ENCODE data around the gene POU4F1.

DNA sequence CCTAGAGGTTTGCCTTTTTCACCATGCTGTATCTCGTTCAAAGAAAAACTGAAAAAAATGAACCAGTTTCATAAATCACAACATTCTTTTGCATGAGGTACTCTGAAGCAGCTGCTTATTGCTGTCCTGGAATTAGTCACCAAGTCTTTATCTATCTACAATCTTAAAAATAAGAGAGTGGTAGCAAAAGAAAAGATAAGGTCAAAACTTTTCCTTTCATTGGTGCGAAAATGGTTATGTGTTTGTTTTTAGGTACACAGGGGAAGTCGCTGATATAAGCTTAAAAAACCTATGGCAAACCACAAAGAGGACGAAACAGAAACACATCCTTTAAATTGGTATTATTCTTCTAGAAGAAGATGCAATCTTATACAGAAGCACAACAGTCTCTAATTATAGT, 34.9 kb upstream of the POU4F1 start:
- TF ChIP-seq, protein P1, sequence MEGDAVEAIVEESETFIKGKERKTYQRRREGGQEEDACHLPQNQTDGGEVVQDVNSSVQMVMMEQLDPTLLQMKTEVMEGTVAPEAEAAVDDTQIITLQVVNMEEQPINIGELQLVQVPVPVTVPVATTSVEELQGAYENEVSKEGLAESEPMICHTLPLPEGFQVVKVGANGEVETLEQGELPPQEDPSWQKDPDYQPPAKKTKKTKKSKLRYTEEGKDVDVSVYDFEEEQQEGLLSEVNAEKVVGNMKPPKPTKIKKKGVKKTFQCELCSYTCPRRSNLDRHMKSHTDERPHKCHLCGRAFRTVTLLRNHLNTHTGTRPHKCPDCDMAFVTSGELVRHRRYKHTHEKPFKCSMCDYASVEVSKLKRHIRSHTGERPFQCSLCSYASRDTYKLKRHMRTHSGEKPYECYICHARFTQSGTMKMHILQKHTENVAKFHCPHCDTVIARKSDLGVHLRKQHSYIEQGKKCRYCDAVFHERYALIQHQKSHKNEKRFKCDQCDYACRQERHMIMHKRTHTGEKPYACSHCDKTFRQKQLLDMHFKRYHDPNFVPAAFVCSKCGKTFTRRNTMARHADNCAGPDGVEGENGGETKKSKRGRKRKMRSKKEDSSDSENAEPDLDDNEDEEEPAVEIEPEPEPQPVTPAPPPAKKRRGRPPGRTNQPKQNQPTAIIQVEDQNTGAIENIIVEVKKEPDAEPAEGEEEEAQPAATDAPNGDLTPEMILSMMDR (conservative IDR thresholded peaks at IDR 0.05 in 1 of 2, IDR thresholded peaks at IDR 0.05 in 1 of 2; ENCODE audit: extremely low read depth in 1 of 2, insufficient read depth in 1 of 2, low read depth in 1 of 2, low read length in 2 of 2), result no peak
- TF ChIP-seq EZH2 (IDR thresholded peaks at IDR 0.05; ENCODE audit: borderline replicate concordance, low read length), result no peak

Data from mammary epithelial cell (primary cell).